ENCODE data around the gene SLC49A4.

The SLC49A4 gene

DNA sequence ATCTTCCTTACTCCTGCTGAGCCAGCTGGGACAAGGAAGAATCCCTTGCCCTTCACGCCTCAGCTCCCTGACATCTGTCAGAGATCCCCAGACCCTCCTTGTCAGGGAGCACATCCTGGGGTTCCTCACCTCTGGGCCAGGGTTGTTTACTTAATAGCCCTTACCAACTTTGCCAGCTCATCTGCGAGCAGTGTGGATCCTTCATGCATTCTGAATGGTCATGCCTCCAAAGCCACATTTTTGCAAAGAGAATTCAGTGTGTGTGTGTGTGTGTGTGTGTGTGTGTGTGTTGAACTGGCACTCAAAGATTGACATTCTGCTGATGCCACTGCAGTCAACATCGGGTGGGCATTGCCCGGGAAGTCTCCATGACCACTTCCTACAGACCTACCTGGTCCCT is 112.6 kb downstream of the SLC49A4 start:
- no peak for DNase-seq (ENCODE audit: low read depth in 3 of 3)

- no peak for DNase-seq (ENCODE audit: low read depth in 3 of 3)
Observed at GRCh38 chr3:122908251-122908650, 113.4 kb downstream of the SLC49A4 start.

GRCh38 chr3:122911901-122912300 is 117.0 kb downstream of the SLC49A4 start:
- no peak for DNase-seq (ENCODE audit: low read depth in 3 of 3)

- no peak for DNase-seq (ENCODE audit: low read depth in 3 of 3)
Observed at GRCh38 chr3:122912772-122913538, 118.1 kb downstream of the SLC49A4 start.

GRCh38 chr3:122913539-122914100 is 118.8 kb downstream of the SLC49A4 start:
- DNase-seq (ENCODE audit: low read depth in 3 of 3): no peak

DNA sequence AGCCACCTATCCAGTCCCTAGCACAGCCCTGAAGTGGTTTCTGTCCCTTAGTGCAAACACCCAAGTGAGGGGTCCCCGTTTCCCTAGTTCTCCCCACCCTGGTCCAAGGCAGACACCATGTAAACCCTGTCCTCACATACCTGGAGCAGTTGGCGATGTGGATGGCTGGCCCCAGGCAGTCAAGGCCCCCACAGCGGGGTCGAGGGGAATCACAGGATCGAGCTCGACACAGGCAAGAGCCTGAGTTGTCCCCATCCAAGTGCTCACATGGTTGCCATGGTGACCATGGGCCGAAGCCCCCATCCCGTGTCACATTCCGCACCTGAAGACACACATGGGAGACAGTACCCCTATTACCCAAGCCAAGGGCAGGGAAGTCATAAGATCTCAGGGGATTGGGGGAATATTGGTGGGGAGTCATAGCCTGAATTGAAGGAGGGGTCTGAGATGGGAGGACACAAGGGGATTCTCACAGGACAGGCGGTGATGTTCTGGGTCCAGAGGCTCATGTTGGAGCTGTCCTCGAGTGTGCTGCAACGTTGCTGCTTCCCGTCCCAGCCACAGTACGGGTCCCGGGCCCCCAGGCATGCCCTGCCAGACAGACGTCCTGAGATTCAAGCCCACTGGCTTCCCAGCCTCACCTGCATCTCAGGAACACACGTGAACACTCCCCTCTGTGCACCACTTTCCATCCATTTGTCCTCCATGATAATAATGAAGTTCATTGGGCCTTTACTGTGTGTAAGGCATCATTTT is 120.6 kb downstream of the SLC49A4 start:
- no peak for DNase-seq (ENCODE audit: low read depth in 3 of 3)

- DNase-seq (ENCODE audit: low read depth in 3 of 3): no peak
Observed at GRCh38 chr3:122916084-122916483, 121.2 kb downstream of the SLC49A4 start.

DNA sequence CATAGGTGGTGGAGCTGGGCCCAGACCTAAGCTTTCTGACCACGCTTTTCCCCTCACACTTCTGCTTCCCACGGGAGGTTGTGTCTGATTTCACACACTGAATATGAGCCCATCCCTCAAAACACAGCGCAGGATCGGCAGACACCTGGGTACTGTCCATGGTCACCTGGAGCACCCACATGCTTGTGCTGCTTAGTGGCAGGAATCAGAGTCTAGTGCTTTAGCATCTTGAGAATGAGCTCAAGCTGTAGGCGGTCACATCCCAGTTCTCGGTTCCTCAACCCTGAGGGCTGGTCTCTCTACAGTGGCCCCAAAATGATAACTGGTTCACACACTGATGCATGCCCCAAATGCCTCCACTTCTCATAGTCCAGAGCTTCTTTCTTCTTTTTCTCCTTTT is 121.7 kb downstream of the SLC49A4 start:
- no peak for DNase-seq (ENCODE audit: low read depth in 3 of 3)

DNA sequence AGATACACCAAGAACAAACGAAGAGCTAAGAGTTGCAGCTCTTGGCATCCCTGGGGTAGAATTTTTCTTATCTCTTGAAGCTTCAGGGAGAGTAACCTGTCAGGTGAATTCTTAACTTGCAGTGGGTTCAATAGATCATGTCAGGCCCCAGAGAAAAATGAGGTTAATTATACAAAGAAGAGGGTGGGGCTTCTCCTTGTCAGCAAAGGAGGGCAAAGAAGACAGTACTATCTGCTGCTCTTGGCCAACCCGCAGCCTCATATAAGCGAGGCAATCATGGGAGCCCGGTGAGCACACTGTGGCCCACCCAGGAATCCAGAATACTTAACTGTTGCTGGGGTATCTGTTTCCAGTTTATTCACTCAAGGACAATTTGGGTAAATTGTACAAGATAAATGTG is 122.5 kb downstream of the SLC49A4 start:
- no peak for DNase-seq (ENCODE audit: low read depth in 3 of 3)

DNA sequence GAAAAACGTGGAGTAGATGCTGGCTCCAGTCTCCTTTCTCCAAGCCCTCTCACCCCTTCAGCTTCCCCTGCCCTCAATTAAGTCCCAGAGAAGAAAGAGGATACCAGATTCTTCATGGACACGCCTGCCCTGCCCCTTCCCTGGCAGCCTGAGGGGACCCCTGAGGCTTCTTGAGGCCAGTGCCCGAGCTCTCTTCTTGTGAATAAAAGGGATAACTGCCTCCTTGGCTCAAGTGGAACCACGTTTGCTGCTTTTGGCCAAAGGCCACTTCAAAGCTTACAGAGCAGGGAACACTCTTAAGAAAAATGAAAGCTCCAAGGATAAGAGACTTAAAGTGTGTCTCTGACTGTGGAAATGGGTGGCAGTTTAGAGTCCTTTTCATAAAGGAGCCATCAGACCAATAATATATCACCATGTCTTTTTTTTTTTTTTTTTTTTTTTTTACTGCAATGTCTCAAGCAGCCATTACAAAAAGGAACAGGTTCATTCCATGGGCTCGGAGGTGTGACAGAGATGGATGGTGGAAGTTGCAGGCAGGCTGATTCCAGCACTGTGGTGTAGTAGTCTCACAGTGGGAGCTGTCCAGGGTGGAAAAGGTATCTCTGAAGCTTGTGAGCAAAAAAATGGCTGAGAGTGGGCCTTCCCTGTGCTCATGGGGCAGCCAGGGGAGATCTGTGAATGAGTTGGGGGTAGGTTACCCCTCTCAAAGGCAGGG is 123.9 kb downstream of the SLC49A4 start:
- no peak for DNase-seq (ENCODE audit: low read depth in 3 of 3)

DNA sequence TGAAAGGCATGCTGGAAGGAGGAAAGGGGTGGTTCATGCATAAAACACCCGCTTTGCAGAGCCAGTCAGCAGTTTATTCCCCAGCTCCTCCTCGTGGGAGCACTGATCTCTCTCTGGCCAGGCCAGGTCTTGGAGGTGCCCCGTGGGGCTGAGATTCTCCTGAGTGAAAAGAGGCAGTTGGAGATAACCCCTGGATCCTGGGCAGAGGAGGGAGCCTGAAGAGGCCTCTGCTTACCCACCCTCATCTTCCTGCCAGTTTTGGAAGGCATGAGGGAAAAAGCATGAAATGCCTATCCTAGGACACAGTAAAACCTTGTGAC is 124.4 kb downstream of the SLC49A4 start:
- no peak for DNase-seq (ENCODE audit: low read depth in 3 of 3)

GRCh38 chr3:122920986-122921385 is 126.1 kb downstream of the SLC49A4 start:
- DNase-seq (ENCODE audit: low read depth in 3 of 3): no peak

GRCh38 chr3:122921791-122922651 is 127.2 kb downstream of the SLC49A4 start:
- DNase-seq (ENCODE audit: low read depth in 3 of 3): peak in 2 of 3 donors; percentile 16 to 43

GRCh38 chr3:122923611-122924010 is 128.7 kb downstream of the SLC49A4 start:
- no peak for DNase-seq (ENCODE audit: low read depth in 3 of 3)

- DNase-seq (ENCODE audit: low read depth in 3 of 3): no peak
Observed at GRCh38 chr3:122924056-122924455, 129.2 kb downstream of the SLC49A4 start.

DNA sequence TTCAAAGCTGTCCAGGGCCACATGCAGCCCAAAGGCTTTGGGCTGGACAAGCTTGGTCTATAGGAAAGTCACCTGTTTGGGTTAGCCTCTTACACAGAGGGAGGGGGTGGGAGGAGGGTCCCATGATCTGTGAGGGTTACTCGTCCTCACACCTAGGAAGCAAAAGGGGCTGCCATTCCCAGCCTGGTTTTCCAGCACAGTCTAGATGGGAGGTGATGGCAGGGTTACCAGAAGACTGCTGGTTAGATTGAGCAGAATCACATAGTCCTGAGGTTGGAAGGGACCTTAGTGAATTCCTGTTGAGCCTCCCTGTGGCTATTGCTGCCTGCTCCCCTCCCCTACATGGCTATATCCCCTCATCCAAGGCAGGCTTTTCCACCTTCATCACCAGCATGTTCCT is 130.9 kb downstream of the SLC49A4 start:
- DNase-seq (ENCODE audit: low read depth in 3 of 3): no peak

- no peak for DNase-seq (ENCODE audit: low read depth in 3 of 3)
Observed at GRCh38 chr3:122926322-122926721, 131.5 kb downstream of the SLC49A4 start.

- DNase-seq (ENCODE audit: low read depth in 3 of 3): no peak
Observed at GRCh38 chr3:122926811-122927210, 131.9 kb downstream of the SLC49A4 start.

GRCh38 chr3:122927726-122928125 is 132.9 kb downstream of the SLC49A4 start:
- no peak for DNase-seq (ENCODE audit: low read depth in 3 of 3)

DNA sequence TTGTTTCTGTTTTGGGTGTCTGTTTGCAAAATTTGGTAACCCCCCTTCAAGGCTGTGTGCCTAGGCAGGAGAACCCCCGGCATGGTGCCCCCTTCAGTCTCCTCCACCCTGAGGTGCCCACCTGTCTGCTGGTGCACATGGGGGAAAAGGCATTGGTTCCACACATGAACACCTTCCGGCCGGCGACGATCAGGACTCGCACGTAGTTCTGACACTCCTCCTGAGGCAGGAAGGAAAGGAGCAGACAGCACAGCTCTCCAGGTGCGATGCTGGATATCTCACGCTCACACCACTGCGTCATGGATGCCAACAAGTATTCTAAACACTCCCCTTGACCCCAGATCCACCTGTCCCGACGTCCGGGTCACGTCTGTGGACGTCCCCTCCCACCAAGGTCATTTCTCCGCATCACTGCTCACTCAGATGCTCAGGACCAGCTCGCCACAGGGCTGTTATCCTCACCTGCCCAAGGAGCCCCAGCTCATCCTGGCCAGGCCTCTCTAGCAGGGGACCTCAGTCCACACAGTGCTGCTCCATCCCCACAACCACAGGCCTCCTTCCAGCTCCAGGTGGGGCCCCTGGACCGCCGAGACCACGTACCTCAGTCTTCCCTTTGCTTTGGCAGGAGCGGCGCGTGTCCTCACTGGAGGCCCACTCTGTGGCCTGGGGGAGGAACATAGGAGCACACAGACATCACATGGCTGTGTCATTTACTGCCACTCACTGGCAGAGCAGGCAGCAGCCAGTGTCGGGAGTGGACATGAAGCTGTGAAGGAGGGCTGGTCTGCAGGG is 133.7 kb downstream of the SLC49A4 start:
- DNase-seq (ENCODE audit: low read depth in 3 of 3): no peak
